HepG2 (cell line): ENCODE results near the gene PHACTR3.

Experiments used
- AHR ChIP-seq: IDR thresholded peaks from 2 replicates; pipeline ENCODE4 v1.6.1; 2018; ENCODE audit warnings: missing genetic modification reagents, missing compliant biosample characterization
- EZH2 ChIP-seq: conservative IDR thresholded peaks from 2 replicates; pipeline ENCODE4 v1.6.1; 2012; ENCODE audit warnings: mild to moderate bottlenecking, low read depth, low read length, moderate library complexity
- MZF1 ChIP-seq: sonication (generic); formaldehyde crosslinking; IDR thresholded peaks from 2 replicates; pipeline ENCODE4 v1.8.1; 2023; ENCODE audit warnings: mild to moderate bottlenecking, missing genetic modification reagents, borderline replicate concordance
- NFATC3 ChIP-seq: sonication (generic); formaldehyde crosslinking; IDR thresholded peaks from 2 replicates; pipeline ENCODE4 v1.5.1; 2020; ENCODE audit warnings: mild to moderate bottlenecking, missing genetic modification reagents

- TF ChIP-seq EZH2: no peak
- no peak for TF ChIP-seq MZF1
- no peak for TF ChIP-seq NFATC3 (CRISPR knock-in tag)
- no peak for TF ChIP-seq AHR (CRISPR knock-in tag)
Observed at GRCh38 chr20:59891581-59891980, 287.2 kb downstream of the PHACTR3 start.
